Measurements from ENCODE around the gene HOXB7.

Gene HOXB7

GRCh38 chr17:48586355-48587258 lies 24.2 kb downstream of the HOXB7 start:
- no peak overlapping the region for H3K4me2 ChIP-seq
- TF ChIP-seq CTCF (conservative IDR thresholded peaks at IDR 0.05; ENCODE audit: low read depth, low read length) = no peak
- no peak overlapping the region for H3K4me3 ChIP-seq (IDR thresholded peaks at IDR 0.05; ENCODE audit: insufficient read depth, low read depth, low read length)
- H3K27ac ChIP-seq = no peak overlapping the region
- no peaks in the 10 kb centered on the region for H3K36me3 ChIP-seq (ENCODE audit: insufficient read depth)
- no peaks in the 10 kb centered on the region for H3K4me1 ChIP-seq (ENCODE audit: low read depth, poor library complexity, severe bottlenecking)
- no peak overlapping the region for H3K9ac ChIP-seq
- H2AFZ ChIP-seq (ENCODE audit: low read depth) = no peak overlapping the region; the same call in 1 of the 2 replicates
- H3K79me2 ChIP-seq (ENCODE audit: insufficient read depth, low read depth) = no peaks in the 10 kb centered on the region
- peaks cover 3% of the 10 kb centered on the region; the same call in 1 of the 2 replicates for H3K27me3 ChIP-seq (ENCODE audit: insufficient read depth, low read depth)
- no peaks in the 10 kb centered on the region for H4K20me1 ChIP-seq (ENCODE audit: insufficient read depth)

GRCh38 chr17:48584223-48584741 lies 26.5 kb downstream of the HOXB7 start:
- no peaks in the 10 kb centered on the region for H4K20me1 ChIP-seq (ENCODE audit: insufficient read depth)
- H3K4me3 ChIP-seq (IDR thresholded peaks at IDR 0.05; ENCODE audit: insufficient read depth, low read depth, low read length) = no peak overlapping the region
- H3K36me3 ChIP-seq (ENCODE audit: insufficient read depth) = no peaks in the 10 kb centered on the region
- H3K9ac ChIP-seq = no peak overlapping the region
- no peaks in the 10 kb centered on the region for H3K4me1 ChIP-seq (ENCODE audit: low read depth, poor library complexity, severe bottlenecking)
- no peak overlapping the region for H3K4me2 ChIP-seq
- H2AFZ ChIP-seq (ENCODE audit: low read depth) = no peak overlapping the region
- no peaks in the 10 kb centered on the region for H3K79me2 ChIP-seq (ENCODE audit: insufficient read depth, low read depth)
- TF ChIP-seq CTCF (conservative IDR thresholded peaks at IDR 0.05; ENCODE audit: low read depth, low read length) = no peak
- H3K27ac ChIP-seq = no peak overlapping the region
- peaks cover 3% of the 10 kb centered on the region; the same call in 1 of the 2 replicates for H3K27me3 ChIP-seq (ENCODE audit: insufficient read depth, low read depth)

- H3K79me2 ChIP-seq (ENCODE audit: insufficient read depth, low read depth) = no peaks in the 10 kb centered on the region
- no peak overlapping the region for H3K4me2 ChIP-seq
- no peaks in the 10 kb centered on the region for H3K36me3 ChIP-seq (ENCODE audit: insufficient read depth)
- no peak overlapping the region for H2AFZ ChIP-seq (ENCODE audit: low read depth)
- peaks cover 3% of the 10 kb centered on the region; the same call in 1 of the 2 replicates for H3K27me3 ChIP-seq (ENCODE audit: insufficient read depth, low read depth)
- no peak overlapping the region for H3K9ac ChIP-seq
- H3K27ac ChIP-seq = no peak overlapping the region
- H3K4me1 ChIP-seq (ENCODE audit: low read depth, poor library complexity, severe bottlenecking) = no peaks in the 10 kb centered on the region
- H3K4me3 ChIP-seq (IDR thresholded peaks at IDR 0.05; ENCODE audit: insufficient read depth, low read depth, low read length) = no peak overlapping the region
- TF ChIP-seq CTCF (conservative IDR thresholded peaks at IDR 0.05; ENCODE audit: low read depth, low read length) = no peak
- no peaks in the 10 kb centered on the region for H4K20me1 ChIP-seq (ENCODE audit: insufficient read depth)
These were observed 27.1 kb downstream of the HOXB7 start for GRCh38 chr17:48583708-48584222.

GRCh38 chr17:48582750-48583069 lies 28.1 kb downstream of the HOXB7 start:
- TF ChIP-seq CTCF (conservative IDR thresholded peaks at IDR 0.05; ENCODE audit: low read depth, low read length) = no peak
- no peaks in the 10 kb centered on the region for H3K36me3 ChIP-seq (ENCODE audit: insufficient read depth)
- no peak overlapping the region for H3K9ac ChIP-seq
- no peak overlapping the region for H2AFZ ChIP-seq (ENCODE audit: low read depth)
- no peaks in the 10 kb centered on the region for H4K20me1 ChIP-seq (ENCODE audit: insufficient read depth)
- H3K79me2 ChIP-seq (ENCODE audit: insufficient read depth, low read depth) = no peaks in the 10 kb centered on the region
- H3K4me2 ChIP-seq = no peak overlapping the region
- H3K27ac ChIP-seq = no peak overlapping the region
- no peaks in the 10 kb centered on the region for H3K4me1 ChIP-seq (ENCODE audit: low read depth, poor library complexity, severe bottlenecking)
- no peak overlapping the region for H3K4me3 ChIP-seq (IDR thresholded peaks at IDR 0.05; ENCODE audit: insufficient read depth, low read depth, low read length)
- peaks cover 3% of the 10 kb centered on the region; the same call in 1 of the 2 replicates for H3K27me3 ChIP-seq (ENCODE audit: insufficient read depth, low read depth)
